Measurements from ENCODE around the gene DPF1.

Gene DPF1

DNA sequence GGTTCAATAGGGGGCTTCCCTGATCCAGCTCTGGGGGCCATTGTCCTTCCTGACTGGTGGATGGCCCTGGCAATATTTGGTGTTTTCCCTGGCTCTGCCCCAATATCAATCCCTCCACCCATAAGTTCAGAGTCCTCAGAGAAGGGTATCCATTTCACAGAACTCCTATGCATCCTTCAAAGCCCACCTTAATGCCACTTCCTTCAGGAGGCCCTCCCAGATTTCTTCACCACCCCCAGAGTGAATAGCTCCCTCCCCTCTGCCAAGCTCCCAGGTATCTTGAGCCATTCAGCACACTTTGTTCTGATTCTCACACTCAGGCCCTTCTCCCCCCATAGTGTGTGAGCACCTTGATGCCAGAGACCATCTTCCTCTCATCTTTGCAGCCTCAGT lies 26.4 kb upstream of the DPF1 start:
- no peak overlapping the region for H3K4me3 ChIP-seq (ENCODE audit: low read length)
- DNase-seq (ENCODE audit: low read depth): no peak
- no peak for TF ChIP-seq CTCF (conservative IDR thresholded peaks at IDR 0.05; ENCODE audit: low read depth, low read length)

GRCh38 chr19:38248421-38248820 lies 24.4 kb upstream of the DPF1 start:
- no peak for DNase-seq (ENCODE audit: low read depth)
- no peak overlapping the region for H3K4me3 ChIP-seq (ENCODE audit: low read length)
- TF ChIP-seq CTCF (conservative IDR thresholded peaks at IDR 0.05; ENCODE audit: low read depth, low read length): no peak

- no peak for TF ChIP-seq CTCF (conservative IDR thresholded peaks at IDR 0.05; ENCODE audit: low read depth, low read length)
- no peak for DNase-seq (ENCODE audit: low read depth)
- H3K4me3 ChIP-seq (ENCODE audit: low read length): no peak overlapping the region
These were observed 23.8 kb upstream of the DPF1 start for GRCh38 chr19:38247734-38248268.

DNA sequence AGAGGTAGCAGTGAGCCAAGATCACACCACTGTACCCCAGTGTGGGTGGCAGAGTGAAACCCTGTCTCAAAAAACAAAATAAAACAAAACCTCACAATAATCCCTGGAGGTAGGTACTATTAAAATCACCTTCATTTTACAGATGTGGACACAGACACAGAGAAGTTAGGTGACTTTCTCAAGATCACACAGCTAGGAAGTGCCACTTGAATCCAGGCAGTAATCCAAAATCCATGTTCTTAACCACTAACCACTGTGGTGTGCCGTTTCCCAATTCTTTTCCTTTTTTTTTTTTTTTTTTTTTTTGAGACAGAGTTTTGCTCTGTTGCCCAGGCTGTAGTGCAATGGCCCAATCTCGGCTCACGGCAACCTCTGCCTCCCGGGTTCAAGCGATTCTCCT lies 23.1 kb upstream of the DPF1 start:
- no peak for TF ChIP-seq CTCF (conservative IDR thresholded peaks at IDR 0.05; ENCODE audit: low read depth, low read length)
- no peak for DNase-seq (ENCODE audit: low read depth)
- H3K4me3 ChIP-seq (ENCODE audit: low read length): no peak overlapping the region

DNA sequence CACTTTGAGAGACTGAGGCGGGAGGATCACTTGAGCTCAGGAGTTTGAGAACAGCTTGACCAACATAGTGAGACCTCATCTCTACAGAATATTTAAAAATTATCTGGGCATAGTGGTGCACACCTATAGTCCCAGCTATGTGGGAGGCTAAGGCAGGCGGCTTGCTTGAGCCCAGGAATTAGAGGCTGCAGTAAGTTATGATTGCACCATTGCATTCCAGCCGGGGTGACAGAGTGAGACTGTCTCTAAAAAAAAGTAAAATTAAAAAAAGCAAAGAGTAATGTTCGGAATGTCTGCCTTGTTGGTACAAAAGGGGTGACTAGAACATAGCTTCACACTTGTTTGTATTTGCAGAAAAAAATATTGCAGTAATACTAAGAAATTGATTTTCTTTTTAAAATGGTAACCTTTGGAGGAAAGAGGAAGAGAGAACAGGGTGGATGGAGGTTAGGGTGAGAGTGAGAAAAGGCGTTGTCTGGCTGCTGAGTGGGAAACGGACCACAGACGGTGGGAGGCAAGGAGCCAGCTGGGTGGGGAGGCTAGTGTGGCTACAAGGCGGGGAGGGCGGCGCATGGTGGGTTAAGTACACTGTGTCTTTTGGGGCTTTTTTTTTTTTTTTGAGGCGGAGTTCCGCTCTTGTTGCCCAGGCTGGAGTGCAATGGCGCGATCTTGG lies 21.9 kb upstream of the DPF1 start:
- H3K4me3 ChIP-seq (ENCODE audit: low read length): no peak overlapping the region
- no peak for DNase-seq (ENCODE audit: low read depth)
- no peak for TF ChIP-seq CTCF (conservative IDR thresholded peaks at IDR 0.05; ENCODE audit: low read depth, low read length)

DNA sequence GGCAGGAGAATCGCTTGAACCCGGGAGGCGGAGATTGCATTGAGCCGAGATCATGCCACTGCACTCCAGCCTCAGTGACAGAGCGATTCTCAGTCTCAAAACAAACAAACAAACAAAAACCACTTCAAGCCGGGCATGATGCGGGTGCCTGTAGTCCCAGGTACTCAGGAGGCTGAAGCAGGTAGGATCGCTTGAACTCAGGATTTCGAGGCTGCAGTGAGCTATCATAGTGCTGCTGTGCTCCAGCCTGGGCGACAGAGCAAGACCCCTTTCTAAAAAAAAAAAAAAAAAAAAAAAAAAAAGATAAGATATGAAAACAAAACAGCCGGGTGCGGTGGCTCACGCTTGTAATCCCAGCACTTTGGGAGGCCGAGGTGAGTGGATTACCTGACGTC lies 19.3 kb upstream of the DPF1 start:
- H3K4me3 ChIP-seq (ENCODE audit: low read length): no peak overlapping the region
- no peak for TF ChIP-seq CTCF (conservative IDR thresholded peaks at IDR 0.05; ENCODE audit: low read depth, low read length)
- DNase-seq (ENCODE audit: low read depth): no peak

GRCh38 chr19:38239816-38240215 lies 15.8 kb upstream of the DPF1 start:
- no peak for TF ChIP-seq CTCF (conservative IDR thresholded peaks at IDR 0.05; ENCODE audit: low read depth, low read length)
- DNase-seq (ENCODE audit: low read depth): no peak
- no peak overlapping the region for H3K4me3 ChIP-seq (ENCODE audit: low read length)

All from retinal pigment epithelial cell (primary cell).